HepG2 (cell line): ENCODE results near the gene C9orf50. TPM values are rescaled to one million over a fixed set of nuclear protein-coding genes. Genes with fewer than 3 reads are reported as not detected.

Experiments
- ATF4 ChIP-seq, 2 experiments: fragments of 450-650 bp in 1 of 2; sonication (generic) in 1 of 2; formaldehyde crosslinking; IDR thresholded peaks; 2 replicates each; pipeline versions ENCODE4 v1.5.0 to v1.8.0; 2020 to 2022; ENCODE audit warnings: mild to moderate bottlenecking in 1 of 2, missing genetic modification reagents in 1 of 2
- CCDC6 ChIP-seq: sonication (generic); formaldehyde crosslinking; IDR thresholded peaks from 2 replicates; pipeline ENCODE4 v1.8.1; 2022; ENCODE audit warnings: mild to moderate bottlenecking, missing genetic modification reagents, moderate library complexity
- CENPX ChIP-seq: sonication (generic); formaldehyde crosslinking; IDR thresholded peaks from 2 replicates; pipeline ENCODE4 v1.9.0; 2021; ENCODE audit warnings: mild to moderate bottlenecking, missing genetic modification reagents, moderate library complexity
- CREM ChIP-seq, 2 experiments: sonication (generic) in 1 of 2; formaldehyde crosslinking in 1 of 2; IDR thresholded peaks; 2 replicates each; pipeline versions ENCODE4 v1.4.0 to v1.6.1; 2016 to 2020; ENCODE audit warnings: antibody characterized with exemption in 1 of 2, mild to moderate bottlenecking in 1 of 2, missing genetic modification reagents in 1 of 2
- DR1 ChIP-seq: sonication (generic); formaldehyde crosslinking; IDR thresholded peaks from 2 replicates; pipeline ENCODE4 v1.8.0; 2021; ENCODE audit warnings: mild to moderate bottlenecking, missing genetic modification reagents, inconsistent platforms
- HDAC6 ChIP-seq: fragments of 200-600 bp; sonication (generic); IDR thresholded peaks from 2 replicates; pipeline ENCODE4 v1.7.0; 2017; ENCODE audit warnings: mild to moderate bottlenecking, antibody characterized with exemption, low read length, low read depth
- HMG20A ChIP-seq: IDR thresholded peaks from 2 replicates; pipeline ENCODE4 v1.6.1; 2016; ENCODE audit warnings: borderline replicate concordance
- IRF2 ChIP-seq: IDR thresholded peaks from 2 replicates; pipeline ENCODE4 v1.6.1; 2018; ENCODE audit warnings: missing genetic modification reagents, missing compliant biosample characterization
- KDM5B ChIP-seq: sonication (generic); formaldehyde crosslinking; IDR thresholded peaks from 2 replicates; pipeline ENCODE4 v1.4.0; 2020; ENCODE audit warnings: missing genetic modification reagents, mild to moderate bottlenecking, borderline replicate concordance
- MXD3 ChIP-seq: IDR thresholded peaks from 2 replicates; pipeline ENCODE4 v1.6.1; 2016; ENCODE audit warnings: mild to moderate bottlenecking, missing biosample characterization, missing genetic modification reagents
- MXI1 ChIP-seq: IDR thresholded peaks from 3 replicates; pipeline ENCODE4 v1.6.1; 2012; ENCODE audit warnings: low read depth, low read length, inconsistent platforms, borderline replicate concordance
- NFE2L1 ChIP-seq: sonication (generic); formaldehyde crosslinking; IDR thresholded peaks from 2 replicates; pipeline ENCODE4 v1.4.0; 2020; ENCODE audit warnings: missing genetic modification reagents, mild to moderate bottlenecking, borderline replicate concordance
- NFKBIZ ChIP-seq: IDR thresholded peaks from 2 replicates; pipeline ENCODE4 v1.6.1; 2018; ENCODE audit warnings: missing genetic modification reagents, missing compliant biosample characterization
- ONECUT2 ChIP-seq: sonication (generic); formaldehyde crosslinking; IDR thresholded peaks from 2 replicates; pipeline ENCODE4 v1.4.0; 2020; ENCODE audit warnings: missing genetic modification reagents
- PLRG1 ChIP-seq: fragments of 450-650 bp; conservative IDR thresholded peaks from 2 replicates; pipeline ENCODE4 v1.6.1; 2016
- POLR2AphosphoS2 ChIP-seq: IDR thresholded peaks from 2 replicates; pipeline ENCODE4 v1.6.1; 2011; ENCODE audit warnings: low read depth, low read length, improper control_type of control experiment
- RBM22 ChIP-seq: fragments of 200-400 bp; formaldehyde crosslinking; optimal IDR thresholded peaks from 2 replicates; pipeline ENCODE3; 2017; ENCODE audit warnings: mild to moderate bottlenecking, low read length, moderate library complexity
- SP4 ChIP-seq: sonication (generic); formaldehyde crosslinking; IDR thresholded peaks from 2 replicates; pipeline ENCODE4 v1.8.1; 2023; ENCODE audit warnings: mild to moderate bottlenecking, missing genetic modification reagents
- TCF7L2 ChIP-seq: IDR thresholded peaks from 2 replicates; pipeline ENCODE4 v1.6.1; 2011; ENCODE audit warnings: mild to moderate bottlenecking, low read depth, low read length, moderate library complexity
- ZNF574 ChIP-seq: sonication (generic); formaldehyde crosslinking; IDR thresholded peaks from 2 replicates; pipeline ENCODE4 v1.4.0; 2020; ENCODE audit warnings: missing genetic modification reagents
- ZNF816 ChIP-seq: sonication (generic); formaldehyde crosslinking; IDR thresholded peaks from 2 replicates; pipeline ENCODE4 v1.8.0; 2022; ENCODE audit warnings: missing genetic modification reagents, mild to moderate bottlenecking, borderline replicate concordance
- ZNF891 ChIP-seq: sonication (generic); formaldehyde crosslinking; IDR thresholded peaks from 2 replicates; pipeline ENCODE4 v1.5.0; 2020; ENCODE audit warnings: mild to moderate bottlenecking, missing genetic modification reagents
- polyA plus RNA-seq, 8 experiments: library from polyadenylated mRNA; depleted of rRNA in 3 of 8; stranded (reverse) in 7 of 8; unstranded in 1 of 8; fragments of >200 nt; fragmentation: Illumina TruSeq in 4 of 8; extraction: Trizol in 4 of 8; gene quantifications; 2 replicates each; pipeline versions ENCODE4 v1.2.1 to v1.2.3, GENCODE V29; 2011 to 2016; ENCODE audit warnings: low read depth in 4 of 8, missing spikeins in 1 of 8, mixed read lengths in 1 of 8; ENCODE audit not compliant: insufficient read depth in 1 of 8
- total RNA-seq, 5 experiments: library from RNA; depleted of rRNA; stranded (reverse); fragments of >200 nt; fragmentation: Illumina TruSeq; extraction: Trizol; gene quantifications; 2 replicates each; pipeline ENCODE4 v1.2.3, GENCODE V29; 2016; ENCODE audit warnings: low read depth in 1 of 5
- TF ChIP-seq, protein P1 (sequence below): sonication (generic); formaldehyde crosslinking; IDR thresholded peaks from 2 replicates; pipeline ENCODE4 v1.4.0; 2020; ENCODE audit warnings: missing genetic modification reagents, mild to moderate bottlenecking, borderline replicate concordance

C9orf50 gene
- total and polyA plus RNA-seq, 2 of the 13 experiments (the other 11 are each of a cell fraction or from before 2014, with no cell fraction given) = not detected

- TF ChIP-seq HMG20A (CRISPR knock-in tag) (peak; percentile 30; the same call in 1 of the 2 replicates), ATF4 (CRISPR knock-in tag; IDR thresholded peaks at IDR 0.05) (no peak), ZNF891 (CRISPR knock-in tag) (peak; percentile 88), ONECUT2 (CRISPR knock-in tag) (no peak), CENPX (no peak), RBM22 (no peak), NFKBIZ (CRISPR knock-in tag) (peak; percentile 78; the same call in 1 of the 2 replicates), CREM (IDR thresholded peaks at IDR 0.05) (no peak; the same call in 1 of the 2 replicates), CREM (CRISPR knock-in tag; IDR thresholded peaks at IDR 0.05) (no peak; the same call in 1 of the 2 replicates), PLRG1 (no peak), MXI1 (peak; percentile 45; the same call in 1 of the 3 replicates), CCDC6 (CRISPR knock-in tag) (no peak; the same call in 1 of the 2 replicates), MXD3 (CRISPR knock-in tag) (peak; percentile 62; the same call in 1 of the 2 replicates), DR1 (CRISPR knock-in tag) (peak; percentile 66; the same call in 1 of the 2 replicates), KDM5B (CRISPR knock-in tag) (peak; percentile 96; the same call in 1 of the 2 replicates), HDAC6 (no peak), TCF7L2 (no peak), ZNF816 (CRISPR knock-in tag) (peak; percentile 35; the same call in 1 of the 2 replicates), POLR2AphosphoS2 (no peak), SP4 (CRISPR knock-in tag) (peak; percentile 90), ZNF574 (CRISPR knock-in tag) (peak; percentile 100), NFE2L1 (CRISPR knock-in tag) (no peak), IRF2 (CRISPR knock-in tag) (peak; percentile 87)
- TF ChIP-seq, protein P1, sequence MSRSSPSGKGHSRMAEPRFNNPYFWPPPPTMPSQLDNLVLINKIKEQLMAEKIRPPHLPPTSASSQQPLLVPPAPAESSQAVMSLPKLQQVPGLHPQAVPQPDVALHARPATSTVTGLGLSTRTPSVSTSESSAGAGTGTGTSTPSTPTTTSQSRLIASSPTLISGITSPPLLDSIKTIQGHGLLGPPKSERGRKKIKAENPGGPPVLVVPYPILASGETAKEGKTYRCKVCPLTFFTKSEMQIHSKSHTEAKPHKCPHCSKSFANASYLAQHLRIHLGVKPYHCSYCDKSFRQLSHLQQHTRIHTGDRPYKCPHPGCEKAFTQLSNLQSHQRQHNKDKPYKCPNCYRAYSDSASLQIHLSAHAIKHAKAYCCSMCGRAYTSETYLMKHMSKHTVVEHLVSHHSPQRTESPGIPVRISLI (CRISPR knock-in tag) = peak; percentile 55; the same call in 1 of the 2 replicates
These were observed 21.1 kb upstream of the C9orf50 start, which contains the start of gene ASB6 (continued) for GRCh38 chr9:129641750-129642585.
